ENCODE measurements around the gene GPC4.
A peak's percentile ranks its signal among the peaks of the same experiment; 100 is the strongest.

GPC4 gene

GRCh38 chrX:133437766-133438165, 22.5 kb upstream of the GPC4 start:
- no peaks in the 10 kb centered on the region for H3K36me3 ChIP-seq
- H3K27ac ChIP-seq, result no peak overlapping the region
- no peak overlapping the region for H3K4me3 ChIP-seq
- no peak overlapping the region for H3K4me2 ChIP-seq
- no peaks in the 10 kb centered on the region; the same call in 1 of the 2 replicates for H4K20me1 ChIP-seq
- no peak for TF ChIP-seq Cebpa-rat (IDR thresholded peaks at IDR 0.05)
- no peak overlapping the region for H3K9ac ChIP-seq
- H3K27me3 ChIP-seq, result peaks cover 90% of the 10 kb centered on the region
- H3K4me1 ChIP-seq, result no peaks in the 10 kb centered on the region
- peaks cover 8% of the 10 kb centered on the region; the same call in 1 of the 2 replicates for H3K9me3 ChIP-seq

DNA sequence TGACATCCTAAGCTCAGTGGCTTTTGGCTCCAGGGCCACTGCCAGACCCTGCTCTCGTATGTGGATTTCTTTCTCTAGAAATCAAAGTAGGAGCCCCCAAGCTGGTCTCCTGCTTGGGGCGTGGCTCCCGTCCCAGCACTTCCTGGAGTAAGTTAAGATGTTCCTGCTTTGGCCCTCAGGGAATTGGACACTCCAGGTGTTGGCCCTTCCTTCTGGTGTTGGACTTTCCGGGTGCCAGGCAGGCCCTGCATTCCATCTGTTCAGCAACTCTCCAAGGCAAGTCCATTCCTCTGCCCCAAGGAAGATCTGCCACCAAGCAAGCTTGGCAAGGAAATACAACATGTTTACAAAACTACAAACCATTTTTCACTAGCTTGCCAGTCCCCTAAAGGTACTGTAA, 22.1 kb upstream of the GPC4 start:
- Histone ChIP-seq H3K4me1 (no peaks in the 10 kb centered on the region), H3K36me3 (no peaks in the 10 kb centered on the region), H3K27me3 (peaks cover 91% of the 10 kb centered on the region), H3K9me3 (peaks cover 8% of the 10 kb centered on the region; the same call in 1 of the 2 replicates), H3K4me2 (no peak overlapping the region), H3K4me3 (no peak overlapping the region), H4K20me1 (no peaks in the 10 kb centered on the region; the same call in 1 of the 2 replicates), H3K27ac (no peak overlapping the region), H3K9ac (no peak overlapping the region)
- TF ChIP-seq Cebpa-rat (IDR thresholded peaks at IDR 0.05), result no peak

DNA sequence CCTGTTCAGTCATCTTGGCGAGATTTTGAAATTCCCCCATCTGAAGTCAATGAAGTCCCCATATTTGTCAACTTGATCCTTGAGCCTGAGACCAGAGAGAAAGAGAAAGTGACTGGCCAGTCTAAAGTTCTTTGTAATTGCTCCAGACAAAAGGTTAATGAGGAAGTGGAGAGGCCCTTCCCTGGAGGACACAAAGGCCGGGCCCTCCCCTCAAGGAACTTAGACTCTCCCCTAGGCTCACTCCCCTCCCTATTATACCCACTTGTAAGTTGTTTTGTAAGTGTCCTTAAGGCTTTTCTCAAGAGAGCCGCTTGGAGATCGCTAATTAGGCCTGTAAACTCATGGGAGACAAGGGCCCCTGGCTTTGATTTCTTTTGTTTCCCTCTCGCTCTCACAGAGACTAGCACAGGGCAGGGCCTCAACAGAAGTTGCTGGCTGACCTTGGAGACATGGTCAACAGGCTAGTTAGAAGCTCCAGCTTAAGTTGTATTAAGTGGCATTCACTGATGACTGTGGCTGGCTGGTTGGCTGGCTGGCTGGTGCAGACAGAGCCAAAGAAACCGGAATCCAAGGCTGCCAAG, 20.3 kb upstream of the GPC4 start:
- Histone ChIP-seq H3K27ac (no peak overlapping the region), H3K4me2 (no peak overlapping the region), H3K4me1 (no peaks in the 10 kb centered on the region), H3K27me3 (peaks cover 90% of the 10 kb centered on the region), H3K36me3 (no peaks in the 10 kb centered on the region), H3K4me3 (no peak overlapping the region), H3K9ac (no peak overlapping the region), H3K9me3 (peaks cover 8% of the 10 kb centered on the region; the same call in 1 of the 2 replicates), H4K20me1 (no peaks in the 10 kb centered on the region; the same call in 1 of the 2 replicates)
- TF ChIP-seq Cebpa-rat (IDR thresholded peaks at IDR 0.05), result no peak

GRCh38 chrX:133434197-133434820, 19.0 kb upstream of the GPC4 start:
- no peak overlapping the region for H3K9ac ChIP-seq
- H3K4me1 ChIP-seq, result no peaks in the 10 kb centered on the region
- peaks cover 90% of the 10 kb centered on the region for H3K27me3 ChIP-seq
- no peaks in the 10 kb centered on the region for H3K36me3 ChIP-seq
- no peak overlapping the region for H3K4me3 ChIP-seq
- no peaks in the 10 kb centered on the region; the same call in 1 of the 2 replicates for H4K20me1 ChIP-seq
- no peak overlapping the region for H3K27ac ChIP-seq
- peaks cover 8% of the 10 kb centered on the region; the same call in 1 of the 2 replicates for H3K9me3 ChIP-seq
- no peak overlapping the region for H3K4me2 ChIP-seq
- TF ChIP-seq Cebpa-rat (IDR thresholded peaks at IDR 0.05), result no peak

- Histone ChIP-seq H3K4me2 (no peak overlapping the region), H3K9me3 (peaks cover 29% of the 10 kb centered on the region), H4K20me1 (peaks cover 13% of the 10 kb centered on the region; the same call in 1 of the 2 replicates), H3K4me3 (no peak overlapping the region), H3K9ac (no peak overlapping the region), H3K4me1 (peaks cover 10% of the 10 kb centered on the region; the same call in 1 of the 2 replicates), H3K27ac (no peak overlapping the region), H3K27me3 (peaks cover 97% of the 10 kb centered on the region), H3K36me3 (no peaks in the 10 kb centered on the region)
- TF ChIP-seq Cebpa-rat (IDR thresholded peaks at IDR 0.05), result no peak
Observed at GRCh38 chrX:133419911-133420310, 4.6 kb upstream of the GPC4 start.

GRCh38 chrX:133418588-133418987, 3.3 kb upstream of the GPC4 start:
- Histone ChIP-seq H3K4me3 (no peak overlapping the region), H3K9me3 (peaks cover 29% of the 10 kb centered on the region), H3K4me2 (no peak overlapping the region), H3K27ac (no peak overlapping the region), H3K9ac (no peak overlapping the region), H3K27me3 (peaks cover 97% of the 10 kb centered on the region), H4K20me1 (peaks cover 26% of the 10 kb centered on the region; the same call in 1 of the 2 replicates), H3K36me3 (no peaks in the 10 kb centered on the region), H3K4me1 (peaks cover 16% of the 10 kb centered on the region; the same call in 1 of the 2 replicates)
- TF ChIP-seq Cebpa-rat (IDR thresholded peaks at IDR 0.05), result no peak

- Histone ChIP-seq H3K4me3 (no peak overlapping the region), H4K20me1 (peaks cover 38% of the 10 kb centered on the region; the same call in 1 of the 2 replicates), H3K4me2 (no peak overlapping the region), H3K27me3 (peaks cover 99% of the 10 kb centered on the region), H3K36me3 (no peaks in the 10 kb centered on the region), H3K9ac (no peak overlapping the region), H3K27ac (no peak overlapping the region), H3K9me3 (peaks cover 29% of the 10 kb centered on the region), H3K4me1 (peaks cover 16% of the 10 kb centered on the region; the same call in 1 of the 2 replicates)
- TF ChIP-seq Cebpa-rat (IDR thresholded peaks at IDR 0.05), result no peak
Observed at GRCh38 chrX:133417364-133417763, 2.1 kb upstream of the GPC4 start.

DNA sequence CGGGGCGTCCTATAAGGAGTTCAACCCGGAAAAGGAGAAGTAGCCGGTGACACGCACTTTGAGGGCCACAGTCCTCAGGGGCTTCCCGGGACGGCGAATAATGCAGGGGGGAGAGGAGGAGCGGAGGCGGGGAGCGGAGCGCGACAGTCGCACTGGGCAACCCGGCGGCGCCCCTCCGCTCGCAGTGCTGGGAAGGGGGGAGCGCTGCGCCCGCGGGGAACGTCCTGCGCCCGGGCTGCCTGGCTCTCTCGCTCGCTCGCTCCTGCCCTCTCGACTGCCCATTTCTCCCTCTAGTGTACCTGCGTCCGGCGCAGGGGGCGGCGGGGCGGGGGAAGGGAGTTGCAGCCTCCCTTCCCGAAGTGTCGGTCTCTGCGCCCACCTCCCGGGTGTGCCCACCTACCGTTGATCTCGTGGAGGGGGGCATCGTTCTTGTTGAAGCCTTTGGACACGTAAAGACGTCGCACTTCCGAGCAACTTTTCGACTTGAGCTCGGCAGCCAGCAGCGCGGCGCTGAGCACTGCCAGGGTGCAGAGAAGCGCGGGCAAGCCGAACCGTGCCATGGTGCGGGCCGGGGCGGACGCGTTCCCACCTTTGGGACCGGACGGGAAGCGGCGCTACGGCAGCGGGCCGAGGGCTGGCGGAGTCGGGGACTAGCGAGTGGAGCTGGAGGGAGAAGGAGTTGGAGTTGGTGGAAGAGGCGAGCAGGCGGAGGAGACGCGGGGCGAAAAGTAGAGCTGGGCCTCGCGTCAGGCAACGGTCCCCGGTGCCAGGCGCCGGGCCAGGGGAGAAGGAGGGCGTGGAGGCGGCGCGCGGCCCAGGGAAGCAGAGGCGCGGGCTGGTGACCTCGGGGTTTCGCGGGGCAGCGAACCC, 648 bp downstream of the GPC4 start:
- TF ChIP-seq Cebpa-rat (IDR thresholded peaks at IDR 0.05), result no peak
- Histone ChIP-seq H3K36me3 (no peaks in the 10 kb centered on the region), H3K4me1 (peaks cover 16% of the 10 kb centered on the region; the same call in 1 of the 2 replicates), H4K20me1 (peaks cover 47% of the 10 kb centered on the region; the same call in 1 of the 2 replicates), H3K27ac (no peak overlapping the region), H3K27me3 (peaks cover 99% of the 10 kb centered on the region), H3K4me2 (peak overlapping the region; percentile 84), H3K9me3 (peaks cover 25% of the 10 kb centered on the region), H3K9ac (no peak overlapping the region), H3K4me3 (peak overlapping the region; percentile 58)

DNA sequence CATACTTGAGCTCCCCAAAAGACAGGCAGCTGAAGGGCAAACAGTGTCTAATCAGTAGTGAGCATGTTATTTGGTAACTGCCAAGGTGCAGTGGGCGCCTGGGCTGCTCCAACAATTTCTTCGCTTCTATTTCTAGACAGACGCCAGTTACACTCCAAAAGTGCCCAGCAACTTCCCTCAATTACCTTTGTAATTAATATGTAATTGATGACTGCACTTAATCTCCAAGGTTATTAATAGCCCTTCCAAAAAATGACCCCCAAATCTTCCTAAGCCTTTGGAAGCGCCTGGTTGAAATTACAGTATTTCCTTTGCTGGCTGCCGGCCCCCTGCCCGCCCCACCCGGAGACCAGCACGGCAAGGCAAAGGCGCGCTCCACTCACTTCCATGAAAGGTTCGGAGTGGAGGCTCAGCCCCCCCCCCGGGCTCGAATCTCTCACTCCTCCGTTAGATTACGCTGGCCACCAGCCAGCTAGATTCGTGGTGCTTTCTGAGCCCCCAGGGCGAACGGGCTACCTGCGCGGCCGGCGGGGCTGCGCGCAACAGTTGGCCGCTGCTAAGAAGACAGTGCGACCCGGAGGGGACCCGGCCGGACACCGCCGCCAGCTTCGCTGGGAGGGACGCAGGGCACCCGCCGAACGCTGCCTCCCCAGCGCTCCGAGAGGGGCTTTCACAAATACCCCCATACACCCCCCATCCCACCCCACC, 1.9 kb downstream of the GPC4 start:
- no peak for TF ChIP-seq Cebpa-rat (IDR thresholded peaks at IDR 0.05)
- Histone ChIP-seq H3K4me3 (0 out of 2 replicates have a peak overlapping the region, but pooled peaks have one; percentile 58), H3K9ac (no peak overlapping the region), H3K27ac (no peak overlapping the region), H4K20me1 (peaks cover 47% of the 10 kb centered on the region; the same call in 1 of the 2 replicates), H3K4me2 (peak overlapping the region; percentile 84; the same call in 1 of the 2 replicates), H3K4me1 (peaks cover 16% of the 10 kb centered on the region; the same call in 1 of the 2 replicates), H3K27me3 (peaks cover 99% of the 10 kb centered on the region), H3K9me3 (peaks cover 22% of the 10 kb centered on the region), H3K36me3 (no peaks in the 10 kb centered on the region)
